OCI-LY7 (cell line): ENCODE measurements around the gene SMARCAD1. TPM values are rescaled to one million over a fixed set of nuclear protein-coding genes. Genes with fewer than 3 reads are reported as not detected.

ENCODE experiments used
- BruUV-seq: library from RNA; stranded (reverse); fragments of 400-500 nt; replicated peaks from 2 replicates; lab custom pipeline; 2021; lab: Mats Ljungman, UMichigan
- CTCF ChIA-PET: fragments of 300-600 bp; sonication (Branson Sonifier 250); formaldehyde crosslinking; loops from one replicate; lab custom pipeline; 2022; ENCODE audit warnings: antibody characterized with exemption; ENCODE audit not compliant: unreplicated experiment; lab: Charles Lee
- POLR2A ChIA-PET: fragments of 300-600 bp; sonication (Branson Sonifier 250); formaldehyde crosslinking; loops from one replicate; lab custom pipeline; 2022; ENCODE audit warnings: antibody characterized with exemption; lab: Charles Lee
- DNase-seq: peaks from one replicate; pipeline ENCODE4 v3.0.0-alpha.2; 2015; ENCODE audit warnings: low spot score
- H2AFZ ChIP-seq: fragments of 200-600 bp; sonication (generic), shearing (Covaris generic); 2 replicates; pipeline ENCODE4 v1.6.1; 2014; ENCODE audit warnings: mild to moderate bottlenecking, antibody characterized with exemption, low read length, moderate library complexity
- H3K27ac ChIP-seq: fragments of 200-600 bp; sonication (generic); 2 replicates; pipeline ENCODE4 v1.5.1; 2014; ENCODE audit warnings: mixed run types, low read depth, mild to moderate bottlenecking, moderate library complexity, low read length, inconsistent platforms; ENCODE audit not compliant: poor library complexity, severe bottlenecking
- H3K36me3 ChIP-seq: fragments of 200-600 bp; sonication (generic); 2 replicates; pipeline ENCODE4 v1.6.1; 2014; ENCODE audit warnings: mild to moderate bottlenecking, antibody characterized with exemption, low read length, moderate library complexity, mixed read lengths; ENCODE audit not compliant: insufficient read depth
- H3K4me1 ChIP-seq: fragments of 200-600 bp; sonication (generic); 2 replicates; pipeline ENCODE4 v1.5.1; 2014; ENCODE audit warnings: mild to moderate bottlenecking, low read length; ENCODE audit not compliant: insufficient read depth, poor library complexity, severe bottlenecking
- H3K4me2 ChIP-seq: fragments of 200-600 bp; sonication (generic); 2 replicates; pipeline ENCODE4 v1.6.1; 2014; ENCODE audit warnings: mild to moderate bottlenecking, low read length
- H3K4me3 ChIP-seq: fragments of 200-600 bp; sonication (generic); 2 replicates; pipeline ENCODE4 v1.5.1; 2014; ENCODE audit warnings: mild to moderate bottlenecking, low read depth, low read length; ENCODE audit not compliant: poor library complexity, severe bottlenecking
- H3K79me2 ChIP-seq: fragments of 200-600 bp; sonication (generic); 2 replicates; pipeline ENCODE4 v1.6.1; 2016; ENCODE audit warnings: low read depth, mild to moderate bottlenecking, low read length, moderate library complexity, mixed read lengths; ENCODE audit not compliant: insufficient read depth
- H3K9me2 ChIP-seq: fragments of 200-600 bp; sonication (generic); 2 replicates; pipeline ENCODE4 v1.6.1; 2016; ENCODE audit warnings: mild to moderate bottlenecking, low read length, mixed read lengths; ENCODE audit not compliant: insufficient read depth
- H3K9me3 ChIP-seq: fragments of 200-600 bp; sonication (generic); 2 replicates; pipeline ENCODE4 v1.6.1; 2014; ENCODE audit warnings: mild to moderate bottlenecking, mixed run types, low read length, mixed read lengths
- H4K20me1 ChIP-seq: fragments of 200-600 bp; sonication (generic); 2 replicates; pipeline ENCODE4 v1.6.1; 2014; ENCODE audit warnings: mild to moderate bottlenecking, antibody characterized with exemption, low read length, moderate library complexity, mixed read lengths; ENCODE audit not compliant: insufficient read depth
- EZH2phosphoT487 ChIP-seq: fragments of 200-600 bp; sonication (generic); IDR thresholded peaks from 2 replicates; pipeline ENCODE4 v1.6.1; 2018; ENCODE audit warnings: low read depth, borderline replicate concordance, mild to moderate bottlenecking, mixed run types, antibody characterized with exemption, low read length, moderate library complexity, mixed read lengths
- intact Hi-C: fragments of 100-400 bp; cut with micrococcal nuclease; formaldehyde crosslinking; loops from one replicate; pipeline ENCODE4 v1.10.0; 2022; ENCODE audit not compliant: unreplicated experiment
- total RNA-seq, 2 experiments: library from RNA; depleted of rRNA in 1 of 2; stranded (reverse); fragments of >200 nt in 1 of 2; shearing (Covaris generic) in 1 of 2; gene quantifications; 2 replicates each; pipeline ENCODE4 v1.2.3, GENCODE V29; 2014 to 2022
- TF ChIP-seq, protein P1 (sequence below): fragments of 200-600 bp; sonication (generic); conservative IDR thresholded peaks from 2 replicates; pipeline ENCODE4 v1.5.1; 2014; ENCODE audit warnings: mild to moderate bottlenecking, antibody characterized with exemption, low read length, moderate library complexity, mixed read lengths

The SMARCAD1 gene
- total RNA-seq, 2 experiments from 2014 or later = 29.9 to 47.5 TPM

DNA sequence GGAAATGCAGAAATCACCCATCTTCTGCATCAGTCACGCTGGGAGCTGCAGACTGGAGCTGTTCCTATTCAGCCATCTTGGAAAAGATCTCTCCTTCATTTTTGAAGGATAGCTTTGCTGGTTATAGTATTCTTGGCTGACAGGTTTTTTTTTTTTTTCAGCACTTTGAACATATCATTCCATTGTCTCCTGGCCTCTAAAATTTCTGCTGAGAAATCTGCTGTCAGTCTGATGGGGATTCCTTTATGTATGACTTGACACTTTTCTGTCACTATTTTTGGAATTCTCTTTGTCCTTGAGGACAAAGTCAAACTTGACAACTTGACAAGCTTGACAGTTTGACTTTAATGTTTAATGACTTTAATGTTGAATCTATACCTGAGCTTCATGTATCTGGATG is 118.2 kb downstream of the SMARCAD1 start:
- POLR2A ChIA-PET = interaction anchor here (0.7 kb wide), 1 partner anchor 70 kb away, joined by 3 read pairs; no protein-coding TSS in a partner anchor
- BruUV-seq = no TSS peak

DNA sequence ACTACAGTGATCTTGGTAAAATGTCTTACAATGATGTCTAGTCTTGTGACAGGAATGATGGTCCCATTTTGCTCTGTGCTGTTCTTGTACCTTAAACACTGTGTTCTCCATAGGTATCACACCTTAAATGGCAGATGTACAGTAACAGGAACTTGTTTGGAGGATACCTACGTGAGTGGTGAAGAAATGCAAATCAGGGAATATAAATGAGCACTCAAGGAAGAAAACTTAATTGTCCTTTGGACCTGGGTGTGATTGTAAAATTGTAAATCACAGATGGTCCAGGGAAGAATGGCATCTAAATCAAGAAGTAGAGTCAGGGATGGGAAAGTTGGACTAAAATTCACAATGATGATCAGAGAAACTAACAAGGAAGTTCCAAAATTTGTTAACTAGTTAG is 122.3 kb downstream of the SMARCAD1 start:
- Histone ChIP-seq H2AFZ (no peak overlapping the region), H3K36me3 (no peaks in the 10 kb centered on the region), H3K9me3 (0 out of 2 replicates have a peak, but pooled peaks cover 3% of the 10 kb centered on the region), H3K4me2 (no peak overlapping the region), H3K27ac (no peak overlapping the region), H3K79me2 (no peaks in the 10 kb centered on the region), H4K20me1 (no peaks in the 10 kb centered on the region), H3K4me1 (no peaks in the 10 kb centered on the region), H3K4me3 (no peak overlapping the region), H3K9me2 (no peaks in the 10 kb centered on the region)
- intact Hi-C loops = no loop called here
- TF ChIP-seq, protein P1, sequence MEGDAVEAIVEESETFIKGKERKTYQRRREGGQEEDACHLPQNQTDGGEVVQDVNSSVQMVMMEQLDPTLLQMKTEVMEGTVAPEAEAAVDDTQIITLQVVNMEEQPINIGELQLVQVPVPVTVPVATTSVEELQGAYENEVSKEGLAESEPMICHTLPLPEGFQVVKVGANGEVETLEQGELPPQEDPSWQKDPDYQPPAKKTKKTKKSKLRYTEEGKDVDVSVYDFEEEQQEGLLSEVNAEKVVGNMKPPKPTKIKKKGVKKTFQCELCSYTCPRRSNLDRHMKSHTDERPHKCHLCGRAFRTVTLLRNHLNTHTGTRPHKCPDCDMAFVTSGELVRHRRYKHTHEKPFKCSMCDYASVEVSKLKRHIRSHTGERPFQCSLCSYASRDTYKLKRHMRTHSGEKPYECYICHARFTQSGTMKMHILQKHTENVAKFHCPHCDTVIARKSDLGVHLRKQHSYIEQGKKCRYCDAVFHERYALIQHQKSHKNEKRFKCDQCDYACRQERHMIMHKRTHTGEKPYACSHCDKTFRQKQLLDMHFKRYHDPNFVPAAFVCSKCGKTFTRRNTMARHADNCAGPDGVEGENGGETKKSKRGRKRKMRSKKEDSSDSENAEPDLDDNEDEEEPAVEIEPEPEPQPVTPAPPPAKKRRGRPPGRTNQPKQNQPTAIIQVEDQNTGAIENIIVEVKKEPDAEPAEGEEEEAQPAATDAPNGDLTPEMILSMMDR = no peak
- no peak for TF ChIP-seq EZH2phosphoT487
- ChIA-PET CTCF (no interaction called here), POLR2A (interaction anchor here (1.1 kb wide), 1 partner anchor 28 kb away, joined by 3 read pairs; no protein-coding TSS in a partner anchor)
- DNase-seq = no peak
- no TSS peak for BruUV-seq

More for the DNA sequence above, 118.2 kb downstream of the SMARCAD1 start:
- Histone ChIP-seq H4K20me1 (no peaks in the 10 kb centered on the region), H3K36me3 (no peaks in the 10 kb centered on the region), H3K79me2 (no peaks in the 10 kb centered on the region), H3K9me2 (no peaks in the 10 kb centered on the region), H3K27ac (no peak overlapping the region), H3K9me3 (0 out of 2 replicates have a peak, but pooled peaks cover 3% of the 10 kb centered on the region), H3K4me1 (no peaks in the 10 kb centered on the region), H3K4me3 (no peak overlapping the region), H2AFZ (no peak overlapping the region), H3K4me2 (no peak overlapping the region)
- no peak for DNase-seq
- no peak for TF ChIP-seq EZH2phosphoT487
- TF ChIP-seq, protein P1 = no peak
- intact Hi-C loops = no loop called here
- CTCF ChIA-PET = no interaction called here

DNA sequence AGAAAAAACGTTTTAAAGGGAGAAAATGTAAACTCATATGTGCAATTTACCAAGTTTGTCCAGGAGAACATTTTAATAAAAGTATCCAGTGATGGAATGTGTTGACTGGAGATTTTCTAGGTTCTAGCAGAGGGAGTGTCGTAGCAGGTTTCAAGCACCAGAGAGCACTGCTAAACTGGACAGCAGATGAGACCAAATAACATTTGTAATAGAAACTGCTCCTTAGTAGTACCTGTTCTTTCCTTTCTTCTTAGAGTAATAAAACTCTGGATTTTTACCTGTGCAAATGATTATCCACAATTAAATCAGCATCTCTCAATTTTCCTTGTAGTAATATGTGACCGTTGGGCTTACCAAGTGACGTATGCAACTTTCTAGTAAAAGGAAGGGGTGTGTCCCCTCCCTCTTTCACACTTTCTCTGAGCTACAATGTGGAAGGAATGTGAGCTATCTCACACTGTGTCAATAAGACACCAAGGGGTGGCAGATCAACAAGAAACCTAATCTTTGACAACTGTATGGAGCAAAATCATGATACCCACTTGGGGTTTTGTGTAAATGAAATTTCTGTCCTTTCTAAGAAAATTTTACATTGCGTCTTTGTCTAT is 125.4 kb downstream of the SMARCAD1 start:
- CTCF ChIA-PET = no interaction called here
- no peaks in the 10 kb centered on the region for H3K9me2 ChIP-seq
- H3K4me3 ChIP-seq = no peak overlapping the region
- TF ChIP-seq, protein P1 = no peak
- no peak for TF ChIP-seq EZH2phosphoT487
- no peaks in the 10 kb centered on the region for H4K20me1 ChIP-seq
- no peak overlapping the region for H3K27ac ChIP-seq
- H3K4me2 ChIP-seq = no peak overlapping the region
- no peak for DNase-seq
- H3K9me3 ChIP-seq = no peaks in the 10 kb centered on the region
- H2AFZ ChIP-seq = no peak overlapping the region
- H3K36me3 ChIP-seq = no peaks in the 10 kb centered on the region
- BruUV-seq = no TSS peak
- H3K4me1 ChIP-seq = no peaks in the 10 kb centered on the region
- H3K79me2 ChIP-seq = no peaks in the 10 kb centered on the region
- intact Hi-C loops = no loop called here
- POLR2A ChIA-PET = no interaction called here
